SK-MEL-5 (cell line): ENCODE data around the gene NAV1. TPM values are rescaled to one million over a fixed set of nuclear protein-coding genes. Genes with fewer than 3 reads are reported as not detected.
"Not testable (repeated sequence)": the region's sequence is repeated elsewhere in the genome, so short reads cannot be mapped to it uniquely, and the experiment has no call there.

Experiments used
- DNase-seq: peaks from one replicate; pipeline ENCODE4 v3.0.0-alpha.2; 2016; ENCODE audit warnings: low read depth, low spot score
- in situ Hi-C: cut with HindIII; loops from 2 replicates; pipeline ENCODE4 v1.10.0; 2016; ENCODE audit warnings: low sequenced_read_pairs, high pct_unique_total_duplicates, low pct_unique_long_range_greater_than_20kb
- polyA plus RNA-seq, 2 experiments: library from polyadenylated mRNA; depleted of rRNA; stranded (reverse); fragments of >200 nt; gene quantifications; 2 replicates each; pipeline ENCODE4 v1.2.3, GENCODE V29; 2015
- total RNA-seq: library from RNA; depleted of rRNA; stranded (reverse); fragments of >200 nt; shearing (Covaris generic); gene quantifications from 2 replicates; pipeline ENCODE4 v1.2.3, GENCODE V29; 2014; rRNA removed

The NAV1 gene
- total RNA-seq = 13.7 and 15.3 TPM in 2 replicates
- polyA plus RNA-seq (2015; cell fraction: cytosol; rRNA removed) = 12.5 and 20.5 TPM in 2 replicates
- 13.0 and 34.3 TPM in 2 replicates for polyA plus RNA-seq (2015; cell fraction: nucleus; rRNA removed)

GRCh38 chr1:201538612-201539551 lies at the start of gene NAV1:
NAV1 (plus strand) TSS chr1:201539127; CDS start chr1:201622885, 83,758 bp downstream.
- in situ Hi-C loops = no loop called here
- DNase-seq = peak; percentile 60

- in situ Hi-C loops = no loop called here
- no peak for DNase-seq
Measured at GRCh38 chr1:201489643-201490261, 49.2 kb upstream of the NAV1 start.

GRCh38 chr1:201490708-201491131 lies 48.2 kb upstream of the NAV1 start:
- DNase-seq = no peak
- in situ Hi-C loops = no loop called here

- in situ Hi-C loops = no loop called here
- DNase-seq = no peak
Measured at GRCh38 chr1:201491896-201492511, 46.9 kb upstream of the NAV1 start.

GRCh38 chr1:201493026-201493656 lies 45.8 kb upstream of the NAV1 start:
- in situ Hi-C loops, DNase-seq: not testable (repeated sequence)

GRCh38 chr1:201493757-201494617 lies 44.9 kb upstream of the NAV1 start:
- in situ Hi-C loops = no loop called here
- no peak for DNase-seq

GRCh38 chr1:201495551-201496295 lies 43.2 kb upstream of the NAV1 start:
- peak; percentile 88 for DNase-seq
- in situ Hi-C loops = no loop called here

GRCh38 chr1:201496296-201496690 lies 42.6 kb upstream of the NAV1 start:
- DNase-seq = no peak
- in situ Hi-C loops = no loop called here

GRCh38 chr1:201497935-201498509 lies 40.9 kb upstream of the NAV1 start:
- no peak for DNase-seq
- in situ Hi-C loops = no loop called here

GRCh38 chr1:201498621-201499020 lies 40.3 kb upstream of the NAV1 start:
- in situ Hi-C loops = no loop called here
- no peak for DNase-seq

GRCh38 chr1:201499191-201499590 lies 39.7 kb upstream of the NAV1 start:
- no peak for DNase-seq
- in situ Hi-C loops = no loop called here

- in situ Hi-C loops = no loop called here
- peak; percentile 21 for DNase-seq
Measured at GRCh38 chr1:201499795-201500669, 38.9 kb upstream of the NAV1 start.

GRCh38 chr1:201500670-201501120 lies 38.2 kb upstream of the NAV1 start:
- no peak for DNase-seq
- in situ Hi-C loops = no loop called here

GRCh38 chr1:201501144-201501543 lies 37.8 kb upstream of the NAV1 start:
- DNase-seq = no peak
- in situ Hi-C loops = no loop called here
